GOT3 (cell line): ENCODE results near the gene CDS1.
"Not testable (repeated sequence)": the region's sequence is repeated elsewhere in the genome, so short reads cannot be mapped to it uniquely, and the experiment has no call there.

Source experiments
- DNase-seq: peaks from one replicate; lab custom pipeline; 2025; ENCODE audit warnings: mixed read lengths; lab: John Stamatoyannopoulos, UW

The CDS1 gene

GRCh38 chr4:84611531-84611930 is 28.6 kb downstream of the CDS1 start:
- no peak for DNase-seq

GRCh38 chr4:84614891-84615290 is 32.0 kb downstream of the CDS1 start:
- no peak for DNase-seq

- no peak for DNase-seq
These were observed 32.4 kb downstream of the CDS1 start for GRCh38 chr4:84615355-84615754.

GRCh38 chr4:84622959-84623358 is 40.0 kb downstream of the CDS1 start:
- DNase-seq, result no peak

- no peak for DNase-seq
These were observed 40.7 kb downstream of the CDS1 start for GRCh38 chr4:84623661-84624060.

- no peak for DNase-seq
These were observed 43.7 kb downstream of the CDS1 start for GRCh38 chr4:84626673-84627072.

- no peak for DNase-seq
These were observed 48.6 kb downstream of the CDS1 start for GRCh38 chr4:84631573-84631972.

GRCh38 chr4:84632092-84632491 is 49.2 kb downstream of the CDS1 start:
- DNase-seq, result no peak

GRCh38 chr4:84634961-84635360 is 52.0 kb downstream of the CDS1 start:
- no peak for DNase-seq

GRCh38 chr4:84638092-84638491 is 55.2 kb downstream of the CDS1 start:
- no peak for DNase-seq

- no peak for DNase-seq
These were observed 56.2 kb downstream of the CDS1 start for GRCh38 chr4:84639145-84639544.

GRCh38 chr4:84644087-84644486 is 61.2 kb downstream of the CDS1 start:
- DNase-seq, result no peak

- DNase-seq, result no peak
These were observed 64.5 kb downstream of the CDS1 start for GRCh38 chr4:84647312-84647884.

GRCh38 chr4:84648178-84648577 is 65.3 kb downstream of the CDS1 start:
- no peak for DNase-seq

- DNase-seq, result no peak
These were observed 66.1 kb downstream of the CDS1 start for GRCh38 chr4:84648863-84649647.

- no peak for DNase-seq
These were observed 68.6 kb downstream of the CDS1 start for GRCh38 chr4:84651499-84651898.

GRCh38 chr4:84652478-84652877 is 69.6 kb downstream of the CDS1 start:
- DNase-seq, result no peak

GRCh38 chr4:84660606-84661005 is 77.7 kb downstream of the CDS1 start:
- no peak for DNase-seq

- DNase-seq, result no peak
These were observed 78.4 kb downstream of the CDS1 start for GRCh38 chr4:84661191-84661939.

- DNase-seq, result not testable (repeated sequence)
These were observed 81.8 kb downstream of the CDS1 start for GRCh38 chr4:84664767-84665166.

- DNase-seq, result no peak
These were observed 83.5 kb downstream of the CDS1 start for GRCh38 chr4:84666439-84666838.

- DNase-seq, result no peak
These were observed 86.3 kb downstream of the CDS1 start for GRCh38 chr4:84669201-84669600.

- no peak for DNase-seq
These were observed 89.2 kb downstream of the CDS1 start for GRCh38 chr4:84672177-84672576.
